Measurements from ENCODE around the gene ATP13A4. TPM values are rescaled to one million over a fixed set of nuclear protein-coding genes. Genes with fewer than 3 reads are reported as not detected.

ATP13A4 gene
- total and polyA plus RNA-seq, 7 donors, result 0.49 to 3.0 (median 0.60) TPM; not detected in 2

- Histone ChIP-seq H3K27me3 (no peaks in the 10 kb centered on the region), H3K4me1 (no peaks in the 10 kb centered on the region), H3K9me3 (no peaks in the 10 kb centered on the region), H3K27ac (no peak overlapping the region), H3K36me3 (no peaks in the 10 kb centered on the region), H3K4me3 (no peak overlapping the region)
- DNase-seq, result no peak
- TF ChIP-seq POLR2A (IDR thresholded peaks at IDR 0.05) (no peak), EP300 (IDR thresholded peaks at IDR 0.05) (no peak), POLR2AphosphoS5 (IDR thresholded peaks at IDR 0.05) (no peak)
- 80 to 89% methylated on average over 3 of the region's 3 CpGs for WGBS, 2 donors
- intact Hi-C loops (cut with DNase I), result no loop called here
Observed at GRCh38 chr3:193499136-193499770, 55.4 kb downstream of the ATP13A4 start.

GRCh38 chr3:193498215-193498614, 56.5 kb downstream of the ATP13A4 start:
- WGBS, 2 donors, result 79 to 90% methylated on average over 3 of the region's 3 CpGs
- no peak for DNase-seq
- TF ChIP-seq POLR2A (IDR thresholded peaks at IDR 0.05) (no peak), POLR2AphosphoS5 (IDR thresholded peaks at IDR 0.05) (no peak), CTCF (IDR thresholded peaks at IDR 0.05) (no peak), EP300 (IDR thresholded peaks at IDR 0.05) (no peak)
- intact Hi-C loops (cut with DNase I), result no loop called here
- H3K4me1 ChIP-seq, result no peaks in the 10 kb centered on the region
- no peaks in the 10 kb centered on the region for H3K27me3 ChIP-seq
- H3K36me3 ChIP-seq, result no peaks in the 10 kb centered on the region
- no peaks in the 10 kb centered on the region for H3K9me3 ChIP-seq
- H3K4me3 ChIP-seq, result no peak overlapping the region
- H3K27ac ChIP-seq, result no peak overlapping the region

DNA sequence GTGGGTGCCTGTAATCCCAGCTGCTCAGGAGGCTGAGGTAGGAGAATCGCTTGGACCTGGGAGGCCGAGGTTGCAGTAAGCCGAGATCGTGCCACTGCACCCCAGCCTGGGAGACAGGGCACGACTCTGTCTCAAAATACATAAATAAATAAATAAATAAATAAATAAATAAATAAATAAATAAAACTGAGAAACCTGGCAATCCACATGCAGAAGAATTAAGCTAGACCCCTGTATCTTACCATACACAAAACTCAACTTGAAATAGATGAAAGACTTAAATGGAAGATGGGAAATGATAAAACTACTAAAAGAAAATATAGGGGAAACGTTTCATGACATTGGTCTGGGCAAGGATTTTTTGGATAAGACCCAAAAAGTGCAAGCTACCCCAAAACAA, 58.0 kb downstream of the ATP13A4 start:
- TF ChIP-seq POLR2AphosphoS5 (IDR thresholded peaks at IDR 0.05) (no peak), EP300 (IDR thresholded peaks at IDR 0.05) (no peak)
- Histone ChIP-seq H3K4me3 (no peak overlapping the region), H3K9me3 (no peaks in the 10 kb centered on the region), H3K27ac (no peak overlapping the region), H3K36me3 (no peaks in the 10 kb centered on the region), H3K4me1 (no peaks in the 10 kb centered on the region), H3K27me3 (no peaks in the 10 kb centered on the region)
- WGBS, 2 donors, result 93 to 94% methylated on average over 6 of the region's 6 CpGs
- intact Hi-C loops (cut with DNase I), result no loop called here
- no peak for DNase-seq

- Histone ChIP-seq H3K9me3 (no peaks in the 10 kb centered on the region), H3K4me3 (no peak overlapping the region), H3K27me3 (no peaks in the 10 kb centered on the region), H3K4me1 (no peaks in the 10 kb centered on the region), H3K36me3 (no peaks in the 10 kb centered on the region), H3K27ac (no peak overlapping the region)
- intact Hi-C loops (cut with DNase I), result no loop called here
- TF ChIP-seq CTCF (IDR thresholded peaks at IDR 0.05) (no peak), POLR2A (IDR thresholded peaks at IDR 0.05) (no peak), POLR2AphosphoS5 (IDR thresholded peaks at IDR 0.05) (no peak), EP300 (IDR thresholded peaks at IDR 0.05) (no peak)
- WGBS, 2 donors, result 8 to 77% methylated on average over 1 of the region's 1 CpG
- no peak for DNase-seq
Observed at GRCh38 chr3:193491026-193491425, 63.7 kb downstream of the ATP13A4 start.

DNA sequence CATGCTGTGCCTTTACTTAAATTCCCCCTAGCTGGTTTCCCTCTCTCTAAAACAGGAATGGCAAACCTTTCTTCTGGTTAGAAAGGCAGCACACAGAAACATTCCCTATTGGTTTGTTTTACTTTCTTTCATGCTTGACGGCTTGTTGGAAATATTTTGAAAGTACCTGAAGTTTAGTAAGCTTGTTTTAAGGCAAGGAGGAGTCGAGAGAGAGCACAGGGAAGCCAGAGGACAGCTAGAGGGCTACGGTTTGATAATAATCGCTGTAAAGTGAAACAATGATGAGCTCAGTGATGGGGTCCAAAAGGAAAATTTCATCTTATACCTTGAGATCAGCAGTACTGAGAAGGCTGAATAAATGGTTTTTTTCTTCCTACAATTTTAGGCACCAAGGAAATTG, 64.1 kb downstream of the ATP13A4 start:
- no peak overlapping the region for H3K4me3 ChIP-seq
- no peaks in the 10 kb centered on the region for H3K27me3 ChIP-seq
- intact Hi-C loops (cut with DNase I), result no loop called here
- TF ChIP-seq POLR2AphosphoS5 (IDR thresholded peaks at IDR 0.05) (no peak), POLR2A (IDR thresholded peaks at IDR 0.05) (no peak), CTCF (IDR thresholded peaks at IDR 0.05) (no peak)
- H3K4me1 ChIP-seq, result no peaks in the 10 kb centered on the region
- DNase-seq, result no peak
- no peak overlapping the region for H3K27ac ChIP-seq
- no peaks in the 10 kb centered on the region for H3K9me3 ChIP-seq
- H3K36me3 ChIP-seq, result no peaks in the 10 kb centered on the region
- WGBS, 2 donors, result 44 to 61% methylated on average over 4 of the region's 4 CpGs

DNA sequence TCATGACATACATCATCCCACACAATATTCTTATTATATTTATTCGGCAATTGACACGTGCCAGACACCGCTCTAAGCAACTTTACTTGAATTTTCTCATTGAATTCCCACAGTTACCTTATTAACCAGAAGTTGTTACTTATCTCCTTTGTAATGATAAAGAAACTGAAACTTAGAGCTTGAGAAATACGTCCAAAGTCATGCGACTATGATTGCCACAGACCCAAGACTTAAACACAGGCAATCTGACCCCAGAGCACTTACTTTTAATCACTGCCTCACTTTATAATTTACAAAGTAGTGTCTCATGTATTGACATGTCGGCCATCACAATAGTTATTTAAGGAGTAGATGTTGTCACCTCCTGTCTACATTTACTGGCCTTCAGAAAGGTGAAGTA, 64.7 kb downstream of the ATP13A4 start:
- H3K27me3 ChIP-seq, result no peaks in the 10 kb centered on the region
- intact Hi-C loops (cut with DNase I), result no loop called here
- H3K4me3 ChIP-seq, result no peak overlapping the region
- H3K27ac ChIP-seq, result no peak overlapping the region
- no peak for DNase-seq
- H3K9me3 ChIP-seq, result no peaks in the 10 kb centered on the region
- H3K36me3 ChIP-seq, result no peaks in the 10 kb centered on the region
- H3K4me1 ChIP-seq, result no peaks in the 10 kb centered on the region
- TF ChIP-seq POLR2AphosphoS5 (IDR thresholded peaks at IDR 0.05) (no peak), POLR2A (IDR thresholded peaks at IDR 0.05) (no peak), CTCF (IDR thresholded peaks at IDR 0.05) (no peak), EP300 (IDR thresholded peaks at IDR 0.05) (no peak)
- WGBS, 2 donors, result 77 to 82% methylated on average over 6 of the region's 6 CpGs
